ENCODE measurements around the gene ZNF616. TPM values are rescaled to one million over a fixed set of nuclear protein-coding genes. Genes with fewer than 3 reads are reported as not detected.

The ZNF616 gene
- total RNA-seq, 1 donor from 2014 or later: 18.5 TPM

DNA sequence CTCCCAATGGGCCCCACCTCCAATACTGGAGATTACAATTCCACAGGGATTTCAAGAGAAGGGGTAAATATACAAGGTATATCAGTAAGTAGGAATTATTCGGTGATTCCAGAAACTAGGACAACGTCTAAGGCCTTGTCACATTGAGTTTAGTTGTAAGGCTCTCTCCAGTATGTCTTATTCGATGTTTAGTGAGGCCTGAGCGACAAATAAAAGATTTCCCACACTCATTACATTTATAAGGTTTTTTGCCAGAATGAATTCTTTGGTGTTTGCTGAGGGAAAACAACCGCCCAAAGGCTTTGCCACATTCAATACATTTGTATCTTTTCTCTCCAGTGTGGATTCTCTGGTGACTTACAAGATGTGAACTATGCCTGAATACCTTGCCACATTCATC is 25.0 kb downstream of the ZNF616 start:
- H3K4me1 Mint-ChIP-seq (ENCODE audit: unreplicated experiment): no peaks in the 10 kb centered on the region
- H3K27me3 Mint-ChIP-seq (ENCODE audit: unreplicated experiment): peaks cover 14% of the 10 kb centered on the region
- H3K36me3 Mint-ChIP-seq (ENCODE audit: low read depth, unreplicated experiment): peaks cover 77% of the 10 kb centered on the region
- TF ChIP-seq, protein P1, sequence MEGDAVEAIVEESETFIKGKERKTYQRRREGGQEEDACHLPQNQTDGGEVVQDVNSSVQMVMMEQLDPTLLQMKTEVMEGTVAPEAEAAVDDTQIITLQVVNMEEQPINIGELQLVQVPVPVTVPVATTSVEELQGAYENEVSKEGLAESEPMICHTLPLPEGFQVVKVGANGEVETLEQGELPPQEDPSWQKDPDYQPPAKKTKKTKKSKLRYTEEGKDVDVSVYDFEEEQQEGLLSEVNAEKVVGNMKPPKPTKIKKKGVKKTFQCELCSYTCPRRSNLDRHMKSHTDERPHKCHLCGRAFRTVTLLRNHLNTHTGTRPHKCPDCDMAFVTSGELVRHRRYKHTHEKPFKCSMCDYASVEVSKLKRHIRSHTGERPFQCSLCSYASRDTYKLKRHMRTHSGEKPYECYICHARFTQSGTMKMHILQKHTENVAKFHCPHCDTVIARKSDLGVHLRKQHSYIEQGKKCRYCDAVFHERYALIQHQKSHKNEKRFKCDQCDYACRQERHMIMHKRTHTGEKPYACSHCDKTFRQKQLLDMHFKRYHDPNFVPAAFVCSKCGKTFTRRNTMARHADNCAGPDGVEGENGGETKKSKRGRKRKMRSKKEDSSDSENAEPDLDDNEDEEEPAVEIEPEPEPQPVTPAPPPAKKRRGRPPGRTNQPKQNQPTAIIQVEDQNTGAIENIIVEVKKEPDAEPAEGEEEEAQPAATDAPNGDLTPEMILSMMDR (IDR thresholded peaks at IDR 0.05; ENCODE audit: unreplicated experiment): no peak
- no peak for DNase-seq (ENCODE audit: low spot score)
- peak overlapping the region; percentile 82 for H3K4me3 Mint-ChIP-seq (ENCODE audit: unreplicated experiment)
- no peak overlapping the region for H3K27ac Mint-ChIP-seq (ENCODE audit: unreplicated experiment)
- peaks cover 79% of the 10 kb centered on the region for H3K9me3 Mint-ChIP-seq (ENCODE audit: unreplicated experiment)

DNA sequence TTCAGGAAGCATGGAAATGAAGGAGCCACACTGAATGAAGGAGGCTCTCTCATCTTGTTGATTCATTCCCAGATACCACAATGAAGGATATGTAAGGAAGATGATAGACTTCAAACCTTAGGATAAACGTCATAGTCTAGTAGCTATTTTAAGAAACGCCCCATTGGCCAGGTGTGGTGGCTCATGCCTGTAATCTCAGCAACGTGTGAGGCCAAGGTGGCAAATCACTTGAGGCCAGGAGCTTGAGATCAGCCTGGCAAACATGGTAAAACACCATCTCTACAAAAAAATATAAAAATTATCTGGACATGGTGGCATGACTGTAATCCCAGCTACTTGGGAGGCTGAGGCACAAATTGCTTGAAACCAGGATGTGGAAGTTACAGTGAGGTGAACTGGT is 27.1 kb downstream of the ZNF616 start:
- Mint-ChIP-seq H3K27ac (ENCODE audit: unreplicated experiment) (no peak overlapping the region), H3K36me3 (ENCODE audit: low read depth, unreplicated experiment) (peaks cover 60% of the 10 kb centered on the region)

DNA sequence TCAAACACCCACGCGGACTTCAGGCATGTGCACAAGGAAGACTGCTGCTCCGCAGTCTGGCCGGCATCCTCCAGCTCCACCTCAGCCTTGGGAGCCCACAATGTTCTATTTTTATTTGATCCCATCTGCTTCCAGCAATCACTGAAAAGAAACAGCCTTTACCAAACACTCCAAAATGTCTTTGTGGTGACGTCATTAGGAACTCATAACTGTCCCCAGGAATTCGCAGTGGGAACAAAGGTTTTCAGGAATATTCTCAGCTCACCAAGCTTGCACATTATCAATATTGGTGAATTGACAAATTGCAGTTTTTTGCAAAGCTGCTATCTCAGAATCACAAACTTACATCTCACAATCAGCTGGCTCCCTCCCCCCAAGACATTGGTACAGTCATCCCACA is 29.0 kb downstream of the ZNF616 start:
- no peak overlapping the region for H3K27ac Mint-ChIP-seq (ENCODE audit: unreplicated experiment)
- H3K36me3 Mint-ChIP-seq (ENCODE audit: low read depth, unreplicated experiment): peaks cover 54% of the 10 kb centered on the region
- H3K27me3 Mint-ChIP-seq (ENCODE audit: unreplicated experiment): peaks cover 6% of the 10 kb centered on the region
- peak overlapping the region; percentile 31 for H3K4me3 Mint-ChIP-seq (ENCODE audit: unreplicated experiment)
- no peak for DNase-seq (ENCODE audit: low spot score)
- H3K4me1 Mint-ChIP-seq (ENCODE audit: unreplicated experiment): no peaks in the 10 kb centered on the region
- TF ChIP-seq, protein P1 (IDR thresholded peaks at IDR 0.05; ENCODE audit: unreplicated experiment): no peak
- H3K9me3 Mint-ChIP-seq (ENCODE audit: unreplicated experiment): peaks cover 55% of the 10 kb centered on the region

More for the DNA sequence above, 27.1 kb downstream of the ZNF616 start:
- H3K27me3 Mint-ChIP-seq (ENCODE audit: unreplicated experiment): peaks cover 10% of the 10 kb centered on the region
- H3K4me3 Mint-ChIP-seq (ENCODE audit: unreplicated experiment): no peak overlapping the region
- no peak for DNase-seq (ENCODE audit: low spot score)
- TF ChIP-seq, protein P1 (IDR thresholded peaks at IDR 0.05; ENCODE audit: unreplicated experiment): no peak
- H3K4me1 Mint-ChIP-seq (ENCODE audit: unreplicated experiment): no peaks in the 10 kb centered on the region
- H3K9me3 Mint-ChIP-seq (ENCODE audit: unreplicated experiment): peaks cover 59% of the 10 kb centered on the region

DNA sequence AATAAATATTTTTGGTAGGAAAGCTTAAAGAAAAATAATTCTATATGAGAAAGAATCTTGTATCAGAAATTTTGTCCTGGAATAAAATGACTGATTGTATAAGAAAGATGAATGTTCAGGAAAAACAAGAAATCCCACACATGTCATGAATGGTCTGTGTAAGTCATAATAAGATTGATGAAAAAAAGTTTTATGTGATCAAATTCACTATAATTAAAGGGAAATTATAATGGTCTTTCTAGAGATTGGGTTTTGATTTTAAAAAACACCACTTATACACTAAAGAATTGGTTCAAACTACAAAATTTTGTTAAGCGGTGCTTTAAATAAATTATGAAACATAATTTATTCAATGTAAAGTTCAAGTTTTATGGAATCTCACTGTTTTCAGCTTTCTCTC is 37.0 kb downstream of the ZNF616 start:
- TF ChIP-seq, protein P1 (IDR thresholded peaks at IDR 0.05; ENCODE audit: unreplicated experiment): no peak
- no peak for DNase-seq (ENCODE audit: low spot score)
- no peaks in the 10 kb centered on the region for H3K4me1 Mint-ChIP-seq (ENCODE audit: unreplicated experiment)
- peaks cover 14% of the 10 kb centered on the region for H3K36me3 Mint-ChIP-seq (ENCODE audit: low read depth, unreplicated experiment)
- no peak overlapping the region for H3K4me3 Mint-ChIP-seq (ENCODE audit: unreplicated experiment)
- no peaks in the 10 kb centered on the region for H3K27me3 Mint-ChIP-seq (ENCODE audit: unreplicated experiment)
- no peak overlapping the region for H3K27ac Mint-ChIP-seq (ENCODE audit: unreplicated experiment)
- H3K9me3 Mint-ChIP-seq (ENCODE audit: unreplicated experiment): peaks cover 11% of the 10 kb centered on the region

DNA sequence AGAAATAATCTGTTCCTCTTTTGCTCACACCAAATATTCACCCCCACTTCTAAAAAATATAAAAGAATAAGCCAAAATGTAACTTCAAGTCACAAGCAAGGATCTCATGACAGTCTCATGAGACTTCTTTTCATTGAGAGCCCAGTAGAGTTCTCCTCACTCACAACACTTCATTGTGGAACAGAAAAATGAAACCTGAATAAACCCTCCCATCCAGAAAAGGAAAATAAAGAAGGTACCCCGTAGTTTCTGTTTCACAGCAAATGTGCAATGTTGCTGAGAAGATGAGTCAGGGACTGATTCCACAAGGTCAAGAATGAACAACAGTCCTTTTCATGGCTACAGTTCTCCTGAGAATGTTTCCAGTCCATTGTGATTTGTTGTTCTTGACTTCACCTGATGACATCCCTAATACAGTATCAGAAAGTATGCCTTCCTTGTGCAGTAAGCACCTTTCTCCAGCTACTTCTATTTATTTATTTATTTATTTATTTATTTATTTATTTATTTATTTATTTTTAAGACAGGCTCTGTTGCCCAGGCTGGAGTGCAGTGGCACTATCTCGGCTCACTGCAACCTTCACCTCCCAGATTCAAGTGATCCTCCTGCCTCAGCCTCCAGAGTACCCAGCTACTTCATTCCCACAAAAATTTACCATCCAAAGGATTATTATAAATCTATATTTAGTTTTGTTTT is 37.7 kb downstream of the ZNF616 start:
- H3K4me3 Mint-ChIP-seq (ENCODE audit: unreplicated experiment): no peak overlapping the region
- H3K4me1 Mint-ChIP-seq (ENCODE audit: unreplicated experiment): no peaks in the 10 kb centered on the region
- peaks cover 7% of the 10 kb centered on the region for H3K9me3 Mint-ChIP-seq (ENCODE audit: unreplicated experiment)
- peaks cover 10% of the 10 kb centered on the region for H3K36me3 Mint-ChIP-seq (ENCODE audit: low read depth, unreplicated experiment)
- TF ChIP-seq, protein P1 (IDR thresholded peaks at IDR 0.05; ENCODE audit: unreplicated experiment): no peak
- no peak overlapping the region for H3K27ac Mint-ChIP-seq (ENCODE audit: unreplicated experiment)
- no peak for DNase-seq (ENCODE audit: low spot score)
- no peaks in the 10 kb centered on the region for H3K27me3 Mint-ChIP-seq (ENCODE audit: unreplicated experiment)

Measured in endothelial cell (in vitro differentiated cells).